Activated T-cell treated with anti-CD3 and anti-CD28 coated beads, Interleukin-2, amount 50 U/mL, for 4 hours (primary cell): ENCODE measurements around the gene NAE1. TPM values are rescaled to one million over a fixed set of nuclear protein-coding genes. Genes with fewer than 3 reads are reported as not detected.
A peak's percentile ranks its signal among the peaks of the same experiment; 100 is the strongest.

Experiments used
- ATAC-seq, 2 donors: fragments of 200-7000 bp; cut with Tn5 transposase; one replicate each; pipeline ENCODE4 v1.10.0; 2021
- DNase-seq: peaks from one replicate; pipeline ENCODE4 v3.0.0-alpha.2; 2020
- H3K27me3 Mint-ChIP-seq: one replicate; pipeline ENCODE4 v1.8.0; 2021; ENCODE audit warnings: low read depth, mixed read lengths
- H3K36me3 Mint-ChIP-seq: one replicate; pipeline ENCODE4 v1.8.0; 2022; ENCODE audit warnings: mixed read lengths; ENCODE audit not compliant: insufficient read depth
- H3K4me1 Mint-ChIP-seq: one replicate; pipeline ENCODE4 v1.8.0; 2021; ENCODE audit warnings: low read depth, mixed read lengths
- H3K4me3 Mint-ChIP-seq: one replicate; pipeline ENCODE4 v1.8.0; 2021; ENCODE audit warnings: mild to moderate bottlenecking, moderate library complexity, mixed read lengths
- H3K9me3 Mint-ChIP-seq: one replicate; pipeline ENCODE4 v1.8.0; 2021; ENCODE audit warnings: mixed read lengths
- total RNA-seq, 3 donors: library from RNA; stranded (reverse); gene quantifications; one replicate each; pipeline ENCODE4 v1.2.1, GENCODE V29; 2021

Gene NAE1
- total RNA-seq, 3 donors from 2014 or later = 93.8 to 111 (median 94.8) TPM

GRCh38 chr16:66844342-66845079 is 13.7 kb upstream of the NAE1 start, which contains the start of gene CA7:
CA7 (plus strand) TSS chr16:66844414; CDS start chr16:66844488, 74 bp downstream.
- no peak for DNase-seq
- no peaks in the 10 kb centered on the region for H3K9me3 Mint-ChIP-seq

GRCh38 chr16:66844009-66844341 is 13.2 kb upstream of the NAE1 start:
- ATAC-seq (no peak), DNase-seq (no peak)
- Mint-ChIP-seq H3K4me1 (peaks cover 7% of the 10 kb centered on the region), H3K4me3 (peak overlapping the region; percentile 61), H3K27me3 (peaks cover 43% of the 10 kb centered on the region), H3K9me3 (no peaks in the 10 kb centered on the region), H3K36me3 (no peaks in the 10 kb centered on the region)

More at GRCh38 chr16:66844342-66845079, 13.7 kb upstream of the NAE1 start, which contains the start of gene CA7:
- peak within 1 kb of the TSS; percentile 61 for H3K4me3 Mint-ChIP-seq
- ATAC-seq = peak; percentile 65 to 74
- peaks cover 43% of the 10 kb centered on the region for H3K27me3 Mint-ChIP-seq
- no peaks in the 10 kb centered on the region for H3K36me3 Mint-ChIP-seq
- H3K4me1 Mint-ChIP-seq = peaks cover 7% of the 10 kb centered on the region

GRCh38 chr16:66843191-66843590 is 12.4 kb upstream of the NAE1 start:
- Mint-ChIP-seq H3K4me1 (peaks cover 7% of the 10 kb centered on the region), H3K36me3 (no peaks in the 10 kb centered on the region), H3K4me3 (no peak overlapping the region), H3K27me3 (peaks cover 47% of the 10 kb centered on the region), H3K9me3 (no peaks in the 10 kb centered on the region)
- ATAC-seq = no peak
- no peak for DNase-seq

- H3K4me3 Mint-ChIP-seq = no peak overlapping the region
- peaks cover 47% of the 10 kb centered on the region for H3K27me3 Mint-ChIP-seq
These were observed 12.0 kb upstream of the NAE1 start for GRCh38 chr16:66842765-66843164.

GRCh38 chr16:66841366-66841765 is 10.6 kb upstream of the NAE1 start:
- H3K36me3 Mint-ChIP-seq = no peaks in the 10 kb centered on the region
- peaks cover 7% of the 10 kb centered on the region for H3K4me1 Mint-ChIP-seq
- peaks cover 42% of the 10 kb centered on the region for H3K27me3 Mint-ChIP-seq
- DNase-seq (no peak), ATAC-seq (no peak)
- H3K4me3 Mint-ChIP-seq = no peak overlapping the region
- no peaks in the 10 kb centered on the region for H3K9me3 Mint-ChIP-seq

More at GRCh38 chr16:66842765-66843164, 12.0 kb upstream of the NAE1 start:
- ATAC-seq (no peak), DNase-seq (no peak)
- Mint-ChIP-seq H3K9me3 (no peaks in the 10 kb centered on the region), H3K4me1 (peaks cover 7% of the 10 kb centered on the region), H3K36me3 (no peaks in the 10 kb centered on the region)

GRCh38 chr16:66840883-66841282 is 10.1 kb upstream of the NAE1 start:
- no peak for DNase-seq
- Mint-ChIP-seq H3K4me3 (no peak overlapping the region), H3K9me3 (no peaks in the 10 kb centered on the region), H3K4me1 (peaks cover 7% of the 10 kb centered on the region), H3K36me3 (no peaks in the 10 kb centered on the region), H3K27me3 (peaks cover 37% of the 10 kb centered on the region)
- no peak for ATAC-seq

- Mint-ChIP-seq H3K4me3 (no peak overlapping the region), H3K36me3 (no peaks in the 10 kb centered on the region), H3K4me1 (peaks cover under 1% of the 10 kb centered on the region), H3K9me3 (no peaks in the 10 kb centered on the region), H3K27me3 (peaks cover 7% of the 10 kb centered on the region)
- no peak for ATAC-seq
- no peak for DNase-seq
These were observed 4.0 kb upstream of the NAE1 start for GRCh38 chr16:66834746-66835145.

- Mint-ChIP-seq H3K36me3 (peaks cover under 1% of the 10 kb centered on the region), H3K4me3 (no peak overlapping the region)
- ATAC-seq = no peak
These were observed 2.0 kb upstream of the NAE1 start for GRCh38 chr16:66832661-66833305.

GRCh38 chr16:66832190-66832589 is 1.4 kb upstream of the NAE1 start:
- Mint-ChIP-seq H3K4me3 (no peak overlapping the region), H3K4me1 (peaks cover 19% of the 10 kb centered on the region), H3K27me3 (peaks cover 3% of the 10 kb centered on the region), H3K9me3 (no peaks in the 10 kb centered on the region), H3K36me3 (peaks cover 4% of the 10 kb centered on the region)
- ATAC-seq (no peak), DNase-seq (no peak)

More at GRCh38 chr16:66832661-66833305, 2.0 kb upstream of the NAE1 start:
- no peak for DNase-seq
- H3K4me1 Mint-ChIP-seq = peaks cover 15% of the 10 kb centered on the region
- peaks cover 3% of the 10 kb centered on the region for H3K27me3 Mint-ChIP-seq
- no peaks in the 10 kb centered on the region for H3K9me3 Mint-ChIP-seq

- DNase-seq (no peak), ATAC-seq (no peak)
- no peaks in the 10 kb centered on the region for H3K9me3 Mint-ChIP-seq
- H3K4me1 Mint-ChIP-seq = peaks cover 22% of the 10 kb centered on the region
- H3K36me3 Mint-ChIP-seq = peaks cover 33% of the 10 kb centered on the region
- H3K4me3 Mint-ChIP-seq = no peak overlapping the region
- no peaks in the 10 kb centered on the region for H3K27me3 Mint-ChIP-seq
These were observed 6.8 kb downstream of the NAE1 start for GRCh38 chr16:66824006-66824405.

GRCh38 chr16:66814734-66815133 is 16.0 kb downstream of the NAE1 start:
- no peak for ATAC-seq
- peaks cover 47% of the 10 kb centered on the region for H3K36me3 Mint-ChIP-seq

GRCh38 chr16:66811043-66811442 is 19.7 kb downstream of the NAE1 start:
- Mint-ChIP-seq H3K4me1 (no peaks in the 10 kb centered on the region), H3K9me3 (no peaks in the 10 kb centered on the region), H3K36me3 (peaks cover 40% of the 10 kb centered on the region), H3K4me3 (no peak overlapping the region), H3K27me3 (no peaks in the 10 kb centered on the region)
- no peak for ATAC-seq
- no peak for DNase-seq

More at GRCh38 chr16:66814734-66815133, 16.0 kb downstream of the NAE1 start:
- no peak overlapping the region for H3K4me3 Mint-ChIP-seq
- no peak for DNase-seq
- H3K27me3 Mint-ChIP-seq = no peaks in the 10 kb centered on the region
- no peaks in the 10 kb centered on the region for H3K4me1 Mint-ChIP-seq
- no peaks in the 10 kb centered on the region for H3K9me3 Mint-ChIP-seq

GRCh38 chr16:66810391-66810790 is 20.4 kb downstream of the NAE1 start:
- Mint-ChIP-seq H3K27me3 (no peaks in the 10 kb centered on the region), H3K4me3 (no peak overlapping the region), H3K4me1 (no peaks in the 10 kb centered on the region), H3K9me3 (no peaks in the 10 kb centered on the region), H3K36me3 (peaks cover 44% of the 10 kb centered on the region)
- ATAC-seq (no peak), DNase-seq (no peak)

- H3K36me3 Mint-ChIP-seq = peaks cover 47% of the 10 kb centered on the region
- no peaks in the 10 kb centered on the region for H3K27me3 Mint-ChIP-seq
- no peak overlapping the region for H3K4me3 Mint-ChIP-seq
- H3K9me3 Mint-ChIP-seq = no peaks in the 10 kb centered on the region
- no peaks in the 10 kb centered on the region for H3K4me1 Mint-ChIP-seq
- ATAC-seq = no peak
- DNase-seq = no peak
These were observed 21.0 kb downstream of the NAE1 start for GRCh38 chr16:66809765-66810164.

- Mint-ChIP-seq H3K36me3 (peaks cover 20% of the 10 kb centered on the region), H3K4me3 (no peak overlapping the region), H3K9me3 (no peaks in the 10 kb centered on the region), H3K27me3 (no peaks in the 10 kb centered on the region), H3K4me1 (no peaks in the 10 kb centered on the region)
- no peak for ATAC-seq
- DNase-seq = no peak
These were observed 28.6 kb downstream of the NAE1 start for GRCh38 chr16:66802159-66802558.
